ENCODE measurements around the gene MLLT3. TPM values are rescaled to one million over a fixed set of nuclear protein-coding genes. Genes with fewer than 3 reads are reported as not detected.

Gene MLLT3
- total and polyA plus RNA-seq, 2 experiments from 2014 or later: 13.7 to 39.2 TPM

- no peak overlapping the region for H2AFZ ChIP-seq
- no peak overlapping the region for H3K27ac ChIP-seq
- no peak overlapping the region for H3K4me3 ChIP-seq
- H3K79me2 ChIP-seq: peaks cover 78% of the 10 kb centered on the region
- peaks cover 18% of the 10 kb centered on the region for H4K20me1 ChIP-seq (ENCODE audit: insufficient read depth, poor library complexity, severe bottlenecking)
- H3K4me2 ChIP-seq: no peak overlapping the region
- TF ChIP-seq, protein P1, sequence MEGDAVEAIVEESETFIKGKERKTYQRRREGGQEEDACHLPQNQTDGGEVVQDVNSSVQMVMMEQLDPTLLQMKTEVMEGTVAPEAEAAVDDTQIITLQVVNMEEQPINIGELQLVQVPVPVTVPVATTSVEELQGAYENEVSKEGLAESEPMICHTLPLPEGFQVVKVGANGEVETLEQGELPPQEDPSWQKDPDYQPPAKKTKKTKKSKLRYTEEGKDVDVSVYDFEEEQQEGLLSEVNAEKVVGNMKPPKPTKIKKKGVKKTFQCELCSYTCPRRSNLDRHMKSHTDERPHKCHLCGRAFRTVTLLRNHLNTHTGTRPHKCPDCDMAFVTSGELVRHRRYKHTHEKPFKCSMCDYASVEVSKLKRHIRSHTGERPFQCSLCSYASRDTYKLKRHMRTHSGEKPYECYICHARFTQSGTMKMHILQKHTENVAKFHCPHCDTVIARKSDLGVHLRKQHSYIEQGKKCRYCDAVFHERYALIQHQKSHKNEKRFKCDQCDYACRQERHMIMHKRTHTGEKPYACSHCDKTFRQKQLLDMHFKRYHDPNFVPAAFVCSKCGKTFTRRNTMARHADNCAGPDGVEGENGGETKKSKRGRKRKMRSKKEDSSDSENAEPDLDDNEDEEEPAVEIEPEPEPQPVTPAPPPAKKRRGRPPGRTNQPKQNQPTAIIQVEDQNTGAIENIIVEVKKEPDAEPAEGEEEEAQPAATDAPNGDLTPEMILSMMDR (IDR thresholded peaks at IDR 0.05; ENCODE audit: poor library complexity): no peak
- TF ChIP-seq EZH2 (IDR thresholded peaks at IDR 0.05; ENCODE audit: borderline replicate concordance): no peak
- TF ChIP-seq EZH2phosphoT487 (IDR thresholded peaks at IDR 0.05; ENCODE audit: low read depth, severe bottlenecking, unreplicated experiment): no peak
- no peaks in the 10 kb centered on the region for H3K9me3 ChIP-seq (ENCODE audit: low read depth)
- 90% methylated on average over 1 of the region's 1 CpG for WGBS (ENCODE audit: low lambda C conversion rate, missing lambda C conversion rate)
- no peaks in the 10 kb centered on the region for H3K36me3 ChIP-seq (replicated peaks; ENCODE audit: insufficient read depth, low read depth)
- DNase-seq (ENCODE audit: low spot score): no peak
- H3K4me1 ChIP-seq (ENCODE audit: insufficient read depth): peaks cover 4% of the 10 kb centered on the region
- no peaks in the 10 kb centered on the region for H3K27me3 ChIP-seq
- H3K9me2 ChIP-seq (replicated peaks; ENCODE audit: insufficient read depth): no peaks in the 10 kb centered on the region
Observed at GRCh38 chr9:20511686-20512085, 110.6 kb downstream of the MLLT3 start.

DNA sequence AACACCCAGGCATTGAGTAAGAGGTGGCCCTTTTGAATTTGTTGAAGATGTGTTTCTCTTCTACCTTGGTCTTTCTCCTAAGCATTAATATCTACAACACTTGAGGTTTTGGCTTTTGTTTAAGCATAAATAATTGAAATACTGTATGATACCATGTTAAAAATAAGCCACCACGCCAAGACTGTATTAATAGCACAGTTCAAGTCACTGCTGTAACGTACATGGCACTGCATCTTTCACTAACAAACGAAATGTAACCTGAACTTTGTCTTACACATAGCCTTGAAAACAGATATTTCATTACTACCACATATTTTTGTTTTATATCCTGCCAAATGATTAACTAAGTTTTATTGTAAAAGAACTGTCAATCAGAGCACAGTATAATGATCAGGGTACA is 112.8 kb downstream of the MLLT3 start:
- no peak for TF ChIP-seq EZH2phosphoT487 (IDR thresholded peaks at IDR 0.05; ENCODE audit: low read depth, severe bottlenecking, unreplicated experiment)
- TF ChIP-seq, protein P1 (IDR thresholded peaks at IDR 0.05; ENCODE audit: poor library complexity): no peak
- no peak for TF ChIP-seq EZH2 (IDR thresholded peaks at IDR 0.05; ENCODE audit: borderline replicate concordance)
- Histone ChIP-seq H3K4me2 (no peak overlapping the region), H3K27me3 (no peaks in the 10 kb centered on the region), H3K79me2 (peaks cover 79% of the 10 kb centered on the region), H3K36me3 (replicated peaks; ENCODE audit: insufficient read depth, low read depth) (no peaks in the 10 kb centered on the region), H3K4me3 (no peak overlapping the region), H4K20me1 (ENCODE audit: insufficient read depth, poor library complexity, severe bottlenecking) (peaks cover 6% of the 10 kb centered on the region), H3K4me1 (ENCODE audit: insufficient read depth) (peaks cover 4% of the 10 kb centered on the region), H3K27ac (no peak overlapping the region), H3K9me3 (ENCODE audit: low read depth) (no peaks in the 10 kb centered on the region), H3K9me2 (replicated peaks; ENCODE audit: insufficient read depth) (no peaks in the 10 kb centered on the region), H2AFZ (no peak overlapping the region)
- WGBS (ENCODE audit: low lambda C conversion rate, missing lambda C conversion rate): 85% methylated on average over 3 of the region's 3 CpGs
- no peak for DNase-seq (ENCODE audit: low spot score)

DNA sequence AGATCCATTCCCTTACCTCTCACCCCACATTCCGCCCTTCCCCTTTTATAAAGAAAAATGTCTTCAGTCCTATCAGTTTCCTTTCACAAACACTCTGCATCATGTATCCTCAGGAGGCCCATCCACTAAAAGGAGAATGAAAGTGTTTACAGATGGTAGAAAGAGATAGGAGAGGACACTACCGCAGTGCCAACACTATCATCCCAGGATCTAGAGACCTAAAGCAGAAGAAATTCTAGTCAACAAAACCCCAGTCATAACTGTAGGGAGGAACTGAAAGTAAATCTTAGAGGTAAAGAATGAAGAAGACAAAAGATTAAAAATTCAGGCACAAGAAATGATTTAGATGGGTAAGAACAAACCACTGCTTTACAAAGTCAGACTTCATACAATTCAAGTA is 114.1 kb downstream of the MLLT3 start:
- H3K4me3 ChIP-seq: no peak overlapping the region
- DNase-seq (ENCODE audit: low spot score): no peak
- H3K4me1 ChIP-seq (ENCODE audit: insufficient read depth): peaks cover 4% of the 10 kb centered on the region
- peaks cover 82% of the 10 kb centered on the region for H3K79me2 ChIP-seq
- peak overlapping the region; percentile 8 for H3K4me2 ChIP-seq
- H2AFZ ChIP-seq: no peak overlapping the region
- peaks cover 4% of the 10 kb centered on the region for H4K20me1 ChIP-seq (ENCODE audit: insufficient read depth, poor library complexity, severe bottlenecking)
- H3K27ac ChIP-seq: no peak overlapping the region
- 52% methylated on average over 2 of the region's 2 CpGs for WGBS (ENCODE audit: low lambda C conversion rate, missing lambda C conversion rate)
- H3K9me2 ChIP-seq (replicated peaks; ENCODE audit: insufficient read depth): no peaks in the 10 kb centered on the region
- no peaks in the 10 kb centered on the region for H3K27me3 ChIP-seq
- TF ChIP-seq, protein P1 (IDR thresholded peaks at IDR 0.05; ENCODE audit: poor library complexity): no peak
- TF ChIP-seq EZH2 (IDR thresholded peaks at IDR 0.05; ENCODE audit: borderline replicate concordance) (no peak), EZH2phosphoT487 (IDR thresholded peaks at IDR 0.05; ENCODE audit: low read depth, severe bottlenecking, unreplicated experiment) (no peak)
- no peaks in the 10 kb centered on the region for H3K9me3 ChIP-seq (ENCODE audit: low read depth)
- H3K36me3 ChIP-seq (replicated peaks; ENCODE audit: insufficient read depth, low read depth): no peaks in the 10 kb centered on the region

GRCh38 chr9:20507431-20507830 is 114.9 kb downstream of the MLLT3 start:
- no peaks in the 10 kb centered on the region for H3K9me3 ChIP-seq (ENCODE audit: low read depth)
- no peak overlapping the region for H3K27ac ChIP-seq
- no peaks in the 10 kb centered on the region for H3K9me2 ChIP-seq (replicated peaks; ENCODE audit: insufficient read depth)
- TF ChIP-seq EZH2phosphoT487 (IDR thresholded peaks at IDR 0.05; ENCODE audit: low read depth, severe bottlenecking, unreplicated experiment) (no peak), EZH2 (IDR thresholded peaks at IDR 0.05; ENCODE audit: borderline replicate concordance) (no peak)
- TF ChIP-seq, protein P1 (IDR thresholded peaks at IDR 0.05; ENCODE audit: poor library complexity): no peak
- H3K27me3 ChIP-seq: no peaks in the 10 kb centered on the region
- no peak overlapping the region for H3K4me2 ChIP-seq
- peaks cover 4% of the 10 kb centered on the region for H4K20me1 ChIP-seq (ENCODE audit: insufficient read depth, poor library complexity, severe bottlenecking)
- no peak for DNase-seq (ENCODE audit: low spot score)
- 63% methylated on average over 1 of the region's 1 CpG for WGBS (ENCODE audit: low lambda C conversion rate, missing lambda C conversion rate)
- H2AFZ ChIP-seq: no peak overlapping the region
- H3K36me3 ChIP-seq (replicated peaks; ENCODE audit: insufficient read depth, low read depth): no peaks in the 10 kb centered on the region
- H3K4me1 ChIP-seq (ENCODE audit: insufficient read depth): peaks cover 4% of the 10 kb centered on the region
- H3K79me2 ChIP-seq: peaks cover 89% of the 10 kb centered on the region
- no peak overlapping the region for H3K4me3 ChIP-seq
